ENCODE measurements around the gene FASTKD1.

- TF ChIP-seq CTCF (IDR thresholded peaks at IDR 0.05) (no peak), EP300 (IDR thresholded peaks at IDR 0.05) (no peak)
Measured at GRCh38 chr2:169512525-169512924, 61.1 kb downstream of the FASTKD1 start.
